Fibroblast of peridontal ligament (primary cell): ENCODE data around the gene NEO1.
A peak's percentile ranks its signal among the peaks of the same experiment; 100 is the strongest.

Source experiments
- DNase-seq: peaks from one replicate; pipeline ENCODE4 v3.0.0-alpha.2; 2010; ENCODE audit errors: extremely low read depth

NEO1 gene

GRCh38 chr15:73031648-73032047 is 20.6 kb upstream of the NEO1 start:
- no peak for DNase-seq

- DNase-seq: no peak
Measured at GRCh38 chr15:73033611-73034010, 18.7 kb upstream of the NEO1 start.

- DNase-seq: no peak
Measured at GRCh38 chr15:73034221-73034620, 18.0 kb upstream of the NEO1 start.

GRCh38 chr15:73035221-73035620 is 17.0 kb upstream of the NEO1 start:
- DNase-seq: no peak

GRCh38 chr15:73038220-73038619 is 14.0 kb upstream of the NEO1 start:
- DNase-seq: no peak

GRCh38 chr15:73046073-73046472 is 6.2 kb upstream of the NEO1 start:
- DNase-seq: no peak

GRCh38 chr15:73047882-73048281 is 4.4 kb upstream of the NEO1 start:
- no peak for DNase-seq

GRCh38 chr15:73048624-73049295 is 3.5 kb upstream of the NEO1 start:
- no peak for DNase-seq

- no peak for DNase-seq
Measured at GRCh38 chr15:73049564-73050215, 2.6 kb upstream of the NEO1 start.

- no peak for DNase-seq
Measured at GRCh38 chr15:73050561-73051295, 1.5 kb upstream of the NEO1 start.

- DNase-seq: no peak
Measured at GRCh38 chr15:73051391-73051806, 864 bp upstream of the NEO1 start.

- peak; percentile 10 for DNase-seq
Measured at GRCh38 chr15:73052653-73053397, 562 bp downstream of the NEO1 start.

GRCh38 chr15:73053398-73053723 is 1.1 kb downstream of the NEO1 start:
- DNase-seq: no peak

- no peak for DNase-seq
Measured at GRCh38 chr15:73054417-73054953, 2.2 kb downstream of the NEO1 start.

- DNase-seq: no peak
Measured at GRCh38 chr15:73056460-73056859, 4.2 kb downstream of the NEO1 start.

- DNase-seq: no peak
Measured at GRCh38 chr15:73058437-73058836, 6.2 kb downstream of the NEO1 start.

GRCh38 chr15:73065114-73065513 is 12.9 kb downstream of the NEO1 start:
- no peak for DNase-seq

GRCh38 chr15:73069109-73069508 is 16.8 kb downstream of the NEO1 start:
- DNase-seq: no peak

GRCh38 chr15:73072894-73073293 is 20.6 kb downstream of the NEO1 start:
- DNase-seq: no peak

GRCh38 chr15:73074241-73074640 is 22.0 kb downstream of the NEO1 start:
- no peak for DNase-seq

GRCh38 chr15:73075160-73075859 is 23.0 kb downstream of the NEO1 start:
- DNase-seq: peak; percentile 44

- DNase-seq: no peak
Measured at GRCh38 chr15:73078291-73078690, 26.0 kb downstream of the NEO1 start.
